Measurements from ENCODE around the gene AP1M2.
"Not testable (repeated sequence)": the region's sequence is repeated elsewhere in the genome, so short reads cannot be mapped to it uniquely, and the experiment has no call there.

AP1M2 gene

GRCh38 chr19:10562609-10563008 is 24.5 kb downstream of the AP1M2 start:
- no peak for DNase-seq

DNA sequence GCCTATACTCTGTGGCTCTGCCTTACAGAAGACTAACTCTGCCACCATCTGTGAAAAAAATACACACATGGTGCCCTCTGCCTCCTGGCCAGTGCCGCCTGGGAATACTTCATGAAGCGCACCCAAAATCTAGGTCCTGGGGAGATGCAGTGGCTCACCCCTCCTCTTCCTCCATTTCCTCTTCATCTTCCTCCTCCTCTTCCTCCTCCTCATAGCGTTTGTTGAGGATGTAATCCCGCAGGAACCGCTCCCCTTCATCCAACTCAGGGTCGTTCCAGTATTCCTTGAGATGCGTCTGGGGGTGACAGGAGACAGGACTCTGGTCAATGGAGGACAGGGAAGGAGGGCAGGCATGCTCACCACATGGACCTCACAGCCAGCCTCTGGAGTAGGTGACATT is 27.0 kb downstream of the AP1M2 start:
- DNase-seq: no peak

GRCh38 chr19:10557603-10558197 is 29.4 kb downstream of the AP1M2 start:
- no peak for DNase-seq

DNA sequence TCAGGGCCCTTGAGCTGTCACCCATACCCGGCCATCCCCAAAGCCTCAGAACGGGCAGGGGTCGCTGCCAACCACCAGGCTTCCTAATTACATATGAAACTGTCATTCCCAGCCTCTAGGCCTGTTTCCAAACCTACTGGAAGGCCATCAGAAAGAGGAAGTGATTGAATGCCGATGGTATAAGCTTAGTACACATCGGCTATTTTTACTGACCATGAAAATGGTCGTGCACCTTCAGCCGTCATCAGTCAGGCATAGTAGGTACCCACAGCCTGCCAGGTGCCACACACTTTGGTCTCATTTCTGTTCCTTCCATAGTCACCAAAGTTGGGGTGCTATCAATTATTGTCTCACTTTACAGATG is 31.5 kb downstream of the AP1M2 start:
- DNase-seq: no peak

GRCh38 chr19:10554760-10555609 is 32.1 kb downstream of the AP1M2 start:
- no peak for DNase-seq

DNA sequence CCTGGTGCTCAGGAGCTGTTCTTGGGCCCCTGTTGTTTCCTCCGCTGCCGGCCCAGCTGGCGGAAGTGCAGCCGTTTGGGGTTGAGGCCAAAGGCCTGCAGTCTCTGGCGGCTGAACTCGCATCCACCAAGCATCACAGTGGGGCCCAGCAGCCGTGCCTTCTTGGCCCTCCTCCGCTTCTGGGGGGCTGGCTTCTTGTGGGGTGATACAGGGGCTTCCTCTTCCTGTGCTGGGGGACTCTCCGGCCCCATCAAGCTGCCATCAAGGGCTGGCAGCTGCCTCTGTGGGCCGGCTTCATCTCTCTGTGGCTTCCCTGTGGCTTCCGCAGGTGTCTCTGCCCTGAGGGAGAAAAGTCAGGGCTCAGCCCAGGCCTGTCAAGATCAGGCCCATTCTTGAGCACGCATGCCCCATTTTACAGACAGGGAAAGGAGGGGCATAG is 33.1 kb downstream of the AP1M2 start:
- peak; percentile 43 for DNase-seq

- DNase-seq: no peak
These were observed 33.9 kb downstream of the AP1M2 start for GRCh38 chr19:10553087-10553667.

GRCh38 chr19:10552510-10553053 is 34.5 kb downstream of the AP1M2 start:
- DNase-seq: no peak

DNA sequence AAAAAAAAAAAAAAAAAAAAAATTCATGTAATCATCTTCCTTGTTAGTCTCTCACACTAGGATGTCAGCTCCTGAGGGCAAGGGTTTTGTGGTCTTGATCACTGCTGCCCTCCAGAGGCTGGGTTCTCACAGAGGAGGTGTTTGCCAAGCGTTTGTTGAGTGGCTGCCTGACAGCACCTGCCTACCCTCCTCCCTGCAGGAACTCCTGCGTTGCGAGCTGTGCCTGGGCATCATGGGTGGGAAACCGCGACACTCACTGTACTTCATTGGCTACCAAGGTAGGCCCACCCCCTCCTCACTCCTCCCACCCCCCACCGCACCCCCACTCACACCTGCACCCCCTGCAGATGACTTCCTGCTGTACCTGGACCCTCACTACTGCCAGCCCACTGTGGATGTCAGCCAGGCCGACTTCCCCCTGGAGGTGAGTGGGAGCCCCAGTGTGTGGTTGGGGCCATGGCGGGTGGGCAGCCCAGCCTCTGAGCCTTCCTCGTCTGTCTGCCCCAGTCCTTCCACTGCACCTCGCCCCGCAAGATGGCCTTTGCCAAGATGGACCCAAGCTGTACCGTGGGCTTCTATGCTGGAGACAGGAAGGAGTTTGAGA is 35.3 kb downstream of the AP1M2 start:
- no peak for DNase-seq

DNA sequence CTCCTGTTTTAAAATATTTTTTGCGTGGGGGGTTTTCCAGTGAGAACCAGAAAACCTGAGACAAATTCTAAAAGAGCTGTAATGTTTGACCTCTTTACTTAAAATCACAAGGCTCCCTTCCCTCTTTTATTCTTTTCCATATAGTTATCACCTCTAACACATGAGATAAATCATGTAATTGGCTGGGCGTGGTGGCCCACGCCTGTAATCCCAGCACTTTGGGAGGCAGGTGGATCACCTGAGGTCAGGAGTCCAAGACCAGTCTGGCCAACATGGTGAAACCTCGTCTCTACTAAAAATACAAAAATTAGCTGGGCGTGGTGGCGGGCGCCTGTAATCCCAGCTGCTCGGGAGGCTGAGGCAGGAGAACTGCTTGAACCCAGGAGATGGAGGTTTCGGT is 36.1 kb downstream of the AP1M2 start:
- DNase-seq: not testable (repeated sequence)

DNA sequence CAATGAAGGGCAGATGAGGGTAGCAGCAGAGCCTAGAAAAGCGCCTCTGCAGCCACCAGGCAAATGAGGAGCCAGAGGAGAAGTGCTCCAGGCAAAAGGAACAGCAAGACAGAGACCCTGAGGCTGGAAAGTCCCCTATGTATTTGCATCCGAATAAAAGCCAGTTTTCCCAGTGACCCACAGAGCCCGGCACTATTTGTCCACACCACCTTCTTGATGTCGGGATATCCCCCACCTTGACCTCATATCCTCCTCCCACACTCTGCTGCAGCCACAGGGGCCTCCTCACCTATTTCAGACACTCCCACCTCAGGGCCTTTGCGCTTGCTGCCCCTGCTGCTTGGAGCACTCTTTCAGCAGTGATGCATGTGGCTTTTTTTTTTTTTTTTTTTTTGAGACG is 36.8 kb downstream of the AP1M2 start:
- no peak for DNase-seq

DNA sequence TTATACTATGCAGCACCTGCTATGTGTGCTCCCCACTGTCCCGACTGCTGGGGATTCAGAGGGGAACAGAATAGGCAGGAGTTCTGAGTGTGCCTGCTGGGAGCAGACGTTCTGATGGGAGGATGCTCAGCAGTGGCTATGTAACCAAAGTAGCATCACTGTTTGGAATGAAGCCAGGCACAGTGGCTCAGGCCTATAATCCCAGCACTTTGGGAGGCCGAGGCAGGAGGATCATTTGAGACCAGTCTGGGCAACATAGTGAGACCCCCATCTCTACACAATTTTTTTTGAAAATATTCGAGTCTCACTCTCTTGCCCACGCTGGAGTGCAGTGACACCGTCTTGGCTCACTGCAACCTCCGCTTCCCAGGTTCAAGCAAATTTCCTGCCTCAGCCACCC is 37.4 kb downstream of the AP1M2 start:
- DNase-seq: no peak

GRCh38 chr19:10548746-10549276 is 38.3 kb downstream of the AP1M2 start:
- no peak for DNase-seq

DNA sequence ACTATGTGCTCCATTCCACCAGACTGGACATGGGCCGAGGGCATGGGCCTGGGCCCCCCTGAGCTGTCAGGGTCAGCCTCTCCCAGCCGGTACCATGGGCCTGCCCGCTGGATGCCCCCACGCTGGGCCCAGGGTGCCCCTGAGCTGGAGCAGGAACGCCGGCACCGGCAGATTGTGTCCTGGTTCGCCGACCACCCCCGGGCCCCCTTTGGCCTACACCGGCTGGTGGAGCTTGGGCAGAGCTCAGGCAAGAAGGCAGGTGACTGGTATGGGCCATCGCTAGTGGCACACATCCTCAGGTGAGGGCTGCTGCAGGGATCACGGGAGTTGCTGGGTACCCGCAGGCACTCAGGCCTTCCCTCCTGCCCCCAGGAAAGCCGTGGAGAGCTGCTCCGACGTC is 40.3 kb downstream of the AP1M2 start:
- DNase-seq: no peak

DNA sequence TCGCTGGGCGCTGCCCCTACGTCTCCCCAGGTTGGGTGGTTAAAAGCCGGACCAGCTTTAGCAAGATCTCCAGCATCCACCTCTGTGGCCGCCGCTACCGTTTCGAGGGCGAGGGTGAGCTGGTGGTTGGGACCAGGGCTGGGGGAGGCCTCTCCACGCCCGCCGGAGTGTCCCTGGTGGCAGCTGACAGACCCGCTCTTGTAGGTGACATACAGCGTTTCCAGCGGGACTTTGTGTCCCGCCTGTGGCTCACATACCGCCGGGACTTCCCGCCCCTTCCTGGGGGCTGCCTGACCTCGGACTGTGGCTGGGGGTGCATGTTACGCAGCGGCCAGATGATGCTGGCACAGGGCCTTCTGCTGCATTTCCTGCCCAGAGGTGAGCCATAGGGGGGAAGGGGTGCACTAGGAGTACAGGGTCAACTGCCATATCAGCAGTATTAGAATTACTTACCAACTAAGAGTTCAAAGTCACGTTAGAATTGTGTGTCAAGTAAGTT is 42.3 kb downstream of the AP1M2 start:
- no peak for DNase-seq

- no peak for DNase-seq
These were observed 42.8 kb downstream of the AP1M2 start for GRCh38 chr19:10544242-10544752.

- DNase-seq: peak; percentile 71
These were observed 43.5 kb downstream of the AP1M2 start, which contains the start of gene ATG4D for GRCh38 chr19:10543420-10544241. ATG4D (plus strand) TSS chr19:10543904; CDS start chr19:10544091, 187 bp downstream.

GRCh38 chr19:10543059-10543419 is 44.1 kb downstream of the AP1M2 start:
- DNase-seq: no peak

DNA sequence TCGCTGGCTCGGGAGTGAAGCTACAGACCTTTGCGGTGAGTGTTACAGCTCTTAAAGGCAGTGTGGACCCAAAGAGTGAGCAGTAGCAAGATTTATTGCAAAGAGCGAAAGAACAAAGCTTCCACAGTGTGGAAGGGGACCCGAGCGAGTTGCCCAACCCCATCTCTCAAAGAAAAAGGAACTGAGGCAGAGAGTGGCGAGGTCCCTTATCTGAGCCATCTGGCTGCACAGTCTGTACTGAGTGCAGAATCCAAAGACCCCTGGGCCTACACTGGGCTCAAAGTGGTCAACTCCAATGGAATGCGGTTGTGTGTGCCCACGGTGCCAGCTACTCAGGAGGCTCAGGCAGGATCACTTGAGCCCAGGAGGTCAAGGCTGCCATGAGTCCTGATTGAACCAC is 48.1 kb downstream of the AP1M2 start:
- not testable (repeated sequence) for DNase-seq

DNA sequence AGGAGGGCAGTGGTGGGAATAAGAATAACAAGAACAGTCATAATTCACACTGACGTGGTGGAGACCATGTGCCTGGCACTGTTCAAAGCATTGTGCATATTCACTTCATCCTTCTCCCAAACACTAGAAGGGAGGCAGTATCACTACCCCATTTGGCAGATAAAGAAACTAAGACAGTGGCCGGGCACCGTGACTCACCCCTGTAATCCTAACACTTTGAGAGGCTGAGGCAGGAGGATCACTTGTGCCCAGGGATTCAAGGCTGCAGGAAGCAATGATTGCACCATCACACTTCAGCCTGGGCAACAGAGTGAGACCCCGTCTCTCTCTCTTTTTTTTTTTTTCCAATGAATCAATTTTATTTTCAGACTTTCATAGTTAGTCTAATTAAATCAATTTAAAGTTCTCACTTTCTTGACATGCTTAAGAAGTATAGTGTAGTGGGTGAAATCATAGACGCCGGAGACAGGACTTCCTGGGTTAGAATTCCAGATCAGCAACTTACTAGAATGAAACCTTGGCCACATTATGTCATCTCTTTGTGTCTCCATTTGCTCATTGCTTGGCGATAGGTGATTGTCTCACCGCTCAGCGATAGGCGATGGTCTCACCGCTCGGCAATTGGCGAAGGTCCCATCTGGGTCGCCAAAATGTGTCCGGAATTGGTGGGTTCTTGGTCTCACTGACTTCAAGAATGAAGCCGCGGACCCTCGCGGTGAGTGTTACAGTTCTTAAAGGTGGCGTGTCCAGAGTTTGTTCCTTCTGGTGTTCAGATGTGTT is 48.7 kb downstream of the AP1M2 start:
- DNase-seq: no peak

DNA sequence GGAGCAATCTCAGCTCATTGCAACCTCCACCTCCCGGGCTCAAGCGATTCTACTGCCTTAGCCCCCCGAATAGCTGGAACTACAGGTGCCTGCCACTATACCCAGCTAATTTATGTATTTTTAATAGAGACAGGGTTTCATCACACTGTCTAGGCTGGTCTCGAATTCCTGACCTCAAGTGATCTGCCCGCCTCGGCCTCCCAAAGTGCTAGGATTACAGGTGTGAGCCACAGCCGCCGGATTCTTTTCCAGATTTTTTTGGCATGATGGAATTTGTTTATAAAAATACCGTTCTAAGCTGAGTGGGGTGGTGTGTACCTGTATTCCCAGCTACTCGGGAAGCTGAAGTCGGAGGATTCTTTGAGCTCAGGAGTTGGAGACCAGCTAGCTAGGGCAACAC is 49.4 kb downstream of the AP1M2 start:
- DNase-seq: no peak

All from activated gamma-delta T cell (primary cell).